Measurements from ENCODE around the gene OR9I1. TPM values are rescaled to one million over a fixed set of nuclear protein-coding genes. Genes with fewer than 3 reads are reported as not detected.

OR9I1 gene
- total RNA-seq, 1 experiment from 2014 or later, result not detected

- Mint-ChIP-seq H3K36me3 (ENCODE audit: insufficient read depth, unreplicated experiment) (no peaks in the 10 kb centered on the region), H3K9me3 (ENCODE audit: unreplicated experiment) (no peaks in the 10 kb centered on the region), H3K27ac (ENCODE audit: unreplicated experiment) (no peak overlapping the region), H3K4me3 (ENCODE audit: unreplicated experiment) (no peak overlapping the region), H3K27me3 (ENCODE audit: insufficient read depth, unreplicated experiment) (no peaks in the 10 kb centered on the region), H3K4me1 (ENCODE audit: low read depth, unreplicated experiment) (no peaks in the 10 kb centered on the region)
- intact Hi-C loops (cut with micrococcal nuclease; ENCODE audit: unreplicated experiment), result no loop called here
- Histone ChIP-seq H3K27me3 (replicated peaks; ENCODE audit: control insufficient read depth, insufficient read depth, low read length) (no peaks in the 10 kb centered on the region), H3K4me3 (ENCODE audit: low read depth, low read length) (no peak overlapping the region), H3K4me1 (no peaks in the 10 kb centered on the region), H3K9me3 (no peaks in the 10 kb centered on the region), H3K36me3 (ENCODE audit: control insufficient read depth, insufficient read depth, low read length) (no peaks in the 10 kb centered on the region)
- no peak for TF ChIP-seq CTCF (IDR thresholded peaks at IDR 0.05; ENCODE audit: insufficient read depth in 1 of 2, low read depth in 1 of 2, low read length in 1 of 2, severe bottlenecking in 1 of 2, unreplicated experiment in 1 of 2)
- DNase-seq, result no peak
- no TSS peak for BruUV-seq (replicated peaks)
- POLR2A ChIA-PET, result no interaction called here
- CTCF ChIA-PET, result interaction anchor here (1.1 kb wide), 1 partner anchor 159 kb away, joined by 3 read pairs; no protein-coding TSS in a partner anchor
Observed at GRCh38 chr11:58127350-58127749, 2.0 kb upstream of the OR9I1 start.

DNA sequence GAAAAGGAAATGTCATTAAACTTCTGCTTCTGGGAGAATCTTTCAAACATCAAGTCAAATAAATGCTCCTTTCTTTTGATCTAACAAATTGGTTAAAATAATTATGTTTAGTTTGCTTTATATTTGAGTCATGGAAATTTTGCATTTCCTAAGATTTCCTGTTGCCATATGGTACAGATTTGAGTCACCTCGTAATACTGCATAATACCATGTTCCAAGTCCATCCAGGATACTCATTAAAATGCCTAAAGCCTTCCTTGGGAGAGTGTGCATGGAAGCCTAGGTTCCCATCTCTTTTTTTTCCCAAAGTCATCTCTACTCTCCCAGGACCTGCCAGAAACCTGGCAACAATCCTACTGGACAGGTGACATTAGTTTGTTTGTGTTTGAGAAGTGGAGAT is 4.2 kb downstream of the OR9I1 start:
- H3K36me3 ChIP-seq (ENCODE audit: control insufficient read depth, insufficient read depth, low read length), result no peaks in the 10 kb centered on the region
- no peaks in the 10 kb centered on the region for H3K4me1 ChIP-seq
- DNase-seq, result no peak
- intact Hi-C loops (cut with micrococcal nuclease; ENCODE audit: unreplicated experiment), result no loop called here
- H3K27me3 Mint-ChIP-seq (ENCODE audit: insufficient read depth, unreplicated experiment), result peaks cover 4% of the 10 kb centered on the region
- no peak for TF ChIP-seq CTCF (IDR thresholded peaks at IDR 0.05; ENCODE audit: insufficient read depth in 1 of 2, low read depth in 1 of 2, low read length in 1 of 2, severe bottlenecking in 1 of 2, unreplicated experiment in 1 of 2)
- H3K4me1 Mint-ChIP-seq (ENCODE audit: low read depth, unreplicated experiment), result no peaks in the 10 kb centered on the region
- no peak overlapping the region for H3K4me3 Mint-ChIP-seq (ENCODE audit: unreplicated experiment)
- H3K4me3 ChIP-seq (ENCODE audit: low read depth, low read length), result no peak overlapping the region
- 0 out of 2 replicates have a peak, but pooled peaks cover 2% of the 10 kb centered on the region for H3K9me3 ChIP-seq
- no peaks in the 10 kb centered on the region for H3K36me3 Mint-ChIP-seq (ENCODE audit: insufficient read depth, unreplicated experiment)
- no peaks in the 10 kb centered on the region for H3K9me3 Mint-ChIP-seq (ENCODE audit: unreplicated experiment)
- H3K27me3 ChIP-seq (replicated peaks; ENCODE audit: control insufficient read depth, insufficient read depth, low read length), result no peaks in the 10 kb centered on the region; the same call in 1 of the 2 replicates
- POLR2A ChIA-PET, result no interaction called here
- CTCF ChIA-PET, result no interaction called here
- BruUV-seq (replicated peaks), result no TSS peak
- no peak overlapping the region for H3K27ac Mint-ChIP-seq (ENCODE audit: unreplicated experiment)

DNA sequence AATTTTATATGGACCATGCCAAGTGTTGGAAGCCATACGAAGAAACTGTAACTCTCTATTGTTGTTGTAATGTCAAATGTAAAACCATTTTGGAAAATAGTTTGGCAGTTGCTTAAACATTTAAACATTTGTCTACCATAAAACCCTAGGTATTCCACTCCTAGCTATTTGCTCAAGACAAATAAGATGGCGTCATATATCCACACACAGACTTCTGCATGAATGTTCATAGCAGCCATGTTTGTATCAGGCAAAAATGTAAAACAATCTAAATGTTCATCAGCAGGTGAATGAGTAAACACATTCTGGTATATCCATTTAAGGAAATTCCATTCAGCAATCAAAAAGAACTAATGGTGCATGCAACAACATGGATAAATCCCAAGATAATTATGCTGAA is 27.9 kb downstream of the OR9I1 start:
- Mint-ChIP-seq H3K36me3 (ENCODE audit: insufficient read depth, unreplicated experiment) (no peaks in the 10 kb centered on the region), H3K27me3 (ENCODE audit: insufficient read depth, unreplicated experiment) (no peaks in the 10 kb centered on the region), H3K9me3 (ENCODE audit: unreplicated experiment) (peaks cover 3% of the 10 kb centered on the region), H3K4me3 (ENCODE audit: unreplicated experiment) (no peak overlapping the region), H3K27ac (ENCODE audit: unreplicated experiment) (no peak overlapping the region), H3K4me1 (ENCODE audit: low read depth, unreplicated experiment) (no peaks in the 10 kb centered on the region)
- no TSS peak for BruUV-seq (replicated peaks)
- Histone ChIP-seq H3K36me3 (ENCODE audit: control insufficient read depth, insufficient read depth, low read length) (no peaks in the 10 kb centered on the region), H3K4me3 (ENCODE audit: low read depth, low read length) (no peak overlapping the region), H3K4me1 (no peaks in the 10 kb centered on the region), H3K9me3 (no peaks in the 10 kb centered on the region), H3K27me3 (replicated peaks; ENCODE audit: control insufficient read depth, insufficient read depth, low read length) (no peaks in the 10 kb centered on the region)
- intact Hi-C loops (cut with micrococcal nuclease; ENCODE audit: unreplicated experiment), result no loop called here
- CTCF ChIA-PET, result no interaction called here
- no peak for TF ChIP-seq CTCF (IDR thresholded peaks at IDR 0.05; ENCODE audit: insufficient read depth in 1 of 2, low read depth in 1 of 2, low read length in 1 of 2, severe bottlenecking in 1 of 2, unreplicated experiment in 1 of 2)
- POLR2A ChIA-PET, result no interaction called here
- no peak for DNase-seq
